H7 (cell line): ENCODE data around the gene ZSCAN29. TPM values are rescaled to one million over a fixed set of nuclear protein-coding genes. Genes with fewer than 3 reads are reported as not detected.

Source experiments
- DNase-seq: peaks from one replicate; pipeline ENCODE4 v3.0.0; 2012
- H3K27me3 ChIP-seq: 2 replicates; pipeline ENCODE4 v1.6.0; 2011; ENCODE audit warnings: mild to moderate bottlenecking, low read length; ENCODE audit not compliant: control insufficient read depth, insufficient read depth
- H3K36me3 ChIP-seq: replicated peaks from 2 replicates; pipeline ENCODE4 v1.5.1; 2011; ENCODE audit warnings: low read length; ENCODE audit not compliant: control insufficient read depth, insufficient read depth
- H3K4me3 ChIP-seq: 2 replicates; pipeline ENCODE4 v1.5.1; 2011; ENCODE audit warnings: low read depth, mild to moderate bottlenecking, control low read depth, low read length, moderate library complexity; ENCODE audit not compliant: insufficient read depth
- total RNA-seq: library from RNA; depleted of rRNA; stranded (reverse); fragments of >200 nt; shearing (Covaris generic); gene quantifications from 2 replicates; pipeline ENCODE4 v1.2.3, GENCODE V29; 2014; rRNA removed

ZSCAN29 gene
- total RNA-seq, 1 experiment from 2014 or later: 38.0 TPM

GRCh38 chr15:43318990-43319771, 51.7 kb downstream of the ZSCAN29 start:
- H3K36me3 ChIP-seq: no peaks in the 10 kb centered on the region
- H3K4me3 ChIP-seq: no peak overlapping the region
- H3K27me3 ChIP-seq: no peaks in the 10 kb centered on the region; the same call in 1 of the 2 replicates
- no peak for DNase-seq

DNA sequence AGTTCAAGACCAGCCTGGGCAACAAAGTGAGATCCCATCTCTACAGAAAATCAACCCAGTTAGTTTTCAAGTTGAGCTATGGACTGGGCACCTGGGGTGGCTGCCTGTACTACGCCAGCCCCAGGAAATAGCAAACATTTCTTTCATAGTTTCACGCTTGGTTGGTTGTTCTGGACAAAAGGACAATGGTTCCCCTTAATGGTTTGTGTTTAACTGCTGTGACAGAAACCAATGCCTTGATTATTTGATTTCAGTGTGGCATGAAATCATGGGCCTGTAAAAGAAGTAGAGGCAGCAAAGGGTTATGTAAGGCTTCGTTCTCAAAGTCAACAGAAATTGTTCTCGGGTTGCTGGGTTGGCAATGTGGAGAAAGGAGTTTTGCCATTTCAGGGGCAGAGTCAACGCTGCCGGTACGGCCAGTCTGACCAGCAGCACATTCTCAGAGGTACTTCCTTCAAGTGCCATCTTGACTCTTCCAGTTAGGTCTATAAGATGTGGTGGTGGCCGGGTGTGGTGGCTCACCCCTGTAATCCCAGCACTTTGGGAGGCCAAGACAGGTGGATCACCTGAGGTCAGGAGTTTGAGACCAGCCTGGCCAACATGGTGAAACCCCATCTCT, 53.2 kb downstream of the ZSCAN29 start:
- H3K36me3 ChIP-seq: no peaks in the 10 kb centered on the region
- no peak for DNase-seq
- no peak overlapping the region for H3K4me3 ChIP-seq
- H3K27me3 ChIP-seq: no peaks in the 10 kb centered on the region; the same call in 1 of the 2 replicates

DNA sequence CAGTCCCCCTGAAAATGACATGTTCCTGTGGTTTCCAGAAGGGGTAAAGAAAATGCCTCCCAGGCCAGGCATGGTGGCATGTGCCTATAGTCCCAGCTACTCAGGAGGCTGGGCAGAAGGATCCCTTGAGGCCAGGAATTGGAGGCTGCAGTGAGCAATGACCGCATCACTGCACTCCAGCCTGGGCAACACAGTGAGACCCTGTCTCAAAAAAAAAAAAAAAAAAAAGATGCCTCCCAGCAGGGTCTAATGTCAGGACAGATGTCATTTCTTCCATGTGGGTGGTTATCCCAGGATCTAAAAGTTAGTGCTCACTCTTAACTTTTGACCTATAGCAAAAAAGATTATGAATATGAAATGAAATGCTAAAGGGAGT, 53.9 kb downstream of the ZSCAN29 start:
- Histone ChIP-seq H3K36me3 (no peaks in the 10 kb centered on the region), H3K27me3 (no peaks in the 10 kb centered on the region), H3K4me3 (no peak overlapping the region)
- no peak for DNase-seq

- no peak for DNase-seq
- Histone ChIP-seq H3K4me3 (no peak overlapping the region), H3K36me3 (no peaks in the 10 kb centered on the region), H3K27me3 (no peaks in the 10 kb centered on the region)
Observed at GRCh38 chr15:43316016-43316970, 54.5 kb downstream of the ZSCAN29 start.

- Histone ChIP-seq H3K36me3 (no peaks in the 10 kb centered on the region), H3K27me3 (no peaks in the 10 kb centered on the region; the same call in 1 of the 2 replicates), H3K4me3 (no peak overlapping the region)
- no peak for DNase-seq
Observed at GRCh38 chr15:43314171-43314570, 56.7 kb downstream of the ZSCAN29 start.

- no peak for DNase-seq
- Histone ChIP-seq H3K36me3 (no peaks in the 10 kb centered on the region), H3K27me3 (no peaks in the 10 kb centered on the region; the same call in 1 of the 2 replicates), H3K4me3 (no peak overlapping the region)
Observed at GRCh38 chr15:43312378-43312777, 58.5 kb downstream of the ZSCAN29 start.

Other genes starting within 250 kb of the ZSCAN29 start
- gene TMEM62, start 237.5 kb downstream of the ZSCAN29 start, total RNA-seq: 1.8 and 4.8 TPM in 2 replicates
- gene CCNDBP1, start 185.6 kb downstream of the ZSCAN29 start, total RNA-seq: 49.7 and 51.3 TPM in 2 replicates
- gene EPB42, start 150.0 kb downstream of the ZSCAN29 start, total RNA-seq: not detected in 2 replicates
- not detected in 2 replicates for gene TGM5, start 104.1 kb downstream of the ZSCAN29 start, total RNA-seq
- gene TGM7, start 68.8 kb downstream of the ZSCAN29 start, total RNA-seq: not detected in 2 replicates
- 5.8 and 10.3 TPM in 2 replicates for gene LCMT2, start 40.5 kb downstream of the ZSCAN29 start, total RNA-seq
- 15.5 and 19.1 TPM in 2 replicates for gene TUBGCP4, start 58 bp upstream of the ZSCAN29 start, total RNA-seq
- gene TP53BP1, start 122.1 kb upstream of the ZSCAN29 start, total RNA-seq: 36.6 and 43.5 TPM in 2 replicates
- 0.67 and 1.8 TPM in 2 replicates for gene MAP1A, start 146.6 kb upstream of the ZSCAN29 start, total RNA-seq
- 10.5 and 11.7 TPM in 2 replicates for gene PPIP5K1, start 219.2 kb upstream of the ZSCAN29 start, total RNA-seq
- gene CKMT1B, start 223.0 kb upstream of the ZSCAN29 start, total RNA-seq: 18.4 and 24.2 TPM in 2 replicates
- 0.03 and 0.55 TPM in 2 replicates for gene STRC, start 247.8 kb upstream of the ZSCAN29 start, total RNA-seq